Naive B cell (primary cell): ENCODE data around the gene ADGRF5. TPM values are rescaled to one million over a fixed set of nuclear protein-coding genes. Genes with fewer than 3 reads are reported as not detected.
"Not testable (repeated sequence)": the region's sequence is repeated elsewhere in the genome, so short reads cannot be mapped to it uniquely, and the experiment has no call there.

ENCODE experiments used
- ATAC-seq, 2 donors: fragments of 150-1000 bp; cut with Tn5 transposase; 2 replicates each; pipeline ENCODE4 v1.10.0; 2021; ENCODE audit warnings: low read depth in 2 of 2, mild to moderate bottlenecking in 2 of 2, moderate library complexity in 2 of 2
- DNase-seq: peaks from one replicate; pipeline ENCODE4 v3.0.0; 2022
- H3K27ac Mint-ChIP-seq, 6 donors: one replicate each; pipeline ENCODE4 v1.8.0; 2020 to 2022; ENCODE audit warnings: mild to moderate bottlenecking in 6 of 6, mixed read lengths in 6 of 6, moderate library complexity in 5 of 6, inconsistent platforms in 2 of 6
- H3K27me3 Mint-ChIP-seq, 3 donors: one replicate each; pipeline ENCODE4 v1.8.0; 2021 to 2022; ENCODE audit warnings: mixed read lengths in 3 of 3, mild to moderate bottlenecking in 1 of 3
- H3K36me3 Mint-ChIP-seq, 2 donors: one replicate each; pipeline ENCODE4 v1.8.0; 2020 to 2022; ENCODE audit warnings: mixed read lengths in 2 of 2, inconsistent platforms in 1 of 2, mild to moderate bottlenecking in 1 of 2
- H3K4me1 Mint-ChIP-seq, 3 donors: one replicate each; pipeline ENCODE4 v1.8.0; 2020 to 2022; ENCODE audit warnings: mixed read lengths in 3 of 3, inconsistent platforms in 1 of 3, mild to moderate bottlenecking in 1 of 3, moderate library complexity in 1 of 3
- H3K4me3 Mint-ChIP-seq, 8 donors: one replicate each; pipeline ENCODE4 v1.8.0; 2020 to 2022; ENCODE audit warnings: mild to moderate bottlenecking in 8 of 8, mixed read lengths in 8 of 8, moderate library complexity in 8 of 8, inconsistent platforms in 2 of 8
- H3K9me3 Mint-ChIP-seq, 7 donors: one replicate each; pipeline ENCODE4 v1.8.0; 2020 to 2022; ENCODE audit warnings: mixed read lengths in 7 of 7, mild to moderate bottlenecking in 5 of 7, inconsistent platforms in 2 of 7, moderate library complexity in 1 of 7
- polyA plus RNA-seq, 6 donors: library from polyadenylated mRNA; unstranded; fragments of 300-500 nt; fragmentation: Illumina TruSeq; gene quantifications; one replicate each; pipeline ENCODE4 v1.2.3, GENCODE V29; 2021; ENCODE audit warnings: low read depth in 6 of 6

Gene ADGRF5
- polyA plus RNA-seq, 6 donors from 2014 or later: not detected

DNA sequence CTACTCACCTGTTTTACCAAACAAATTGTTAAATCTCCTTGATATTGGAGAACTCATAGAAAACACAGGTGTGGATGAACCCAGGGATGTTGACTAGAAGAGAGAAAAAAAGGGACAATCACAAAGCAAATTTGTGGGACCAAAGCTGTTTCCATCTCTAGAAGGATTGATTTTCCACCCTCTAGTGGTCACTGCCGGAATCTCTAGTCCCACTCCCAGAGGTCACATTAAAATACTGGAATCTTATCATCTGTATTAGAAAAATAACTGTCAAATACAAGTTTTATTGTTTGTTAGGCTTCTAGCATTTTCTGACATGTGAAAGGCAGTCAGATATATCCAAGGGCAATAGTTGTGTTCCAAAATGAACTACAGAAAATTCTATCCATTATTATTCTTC lies 65.8 kb downstream of the ADGRF5 start:
- ATAC-seq, DNase-seq, H3K36me3 Mint-ChIP-seq, H3K4me1 Mint-ChIP-seq, H3K9me3 Mint-ChIP-seq, H3K27ac Mint-ChIP-seq, H3K4me3 Mint-ChIP-seq, H3K27me3 Mint-ChIP-seq: not testable (repeated sequence)

DNA sequence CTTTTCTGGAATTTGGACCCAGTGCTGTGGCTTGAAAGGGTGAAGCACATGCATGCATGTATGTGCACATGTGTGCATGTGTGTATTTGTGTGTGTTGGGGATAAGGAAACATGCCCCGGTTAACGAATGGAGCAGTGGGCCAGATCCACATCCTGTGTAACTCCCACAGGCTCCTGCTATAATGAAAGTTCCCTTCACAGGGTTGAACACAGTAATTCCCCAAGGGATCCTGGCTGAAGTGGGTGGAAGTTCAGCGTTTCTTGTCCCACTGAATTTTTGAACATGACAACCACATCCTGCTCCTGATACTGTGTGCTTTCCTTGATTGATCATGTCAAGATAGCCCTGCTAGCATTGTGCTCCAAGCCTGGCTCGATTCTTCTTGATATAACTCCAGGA lies 70.2 kb downstream of the ADGRF5 start:
- ATAC-seq, H3K36me3 Mint-ChIP-seq, H3K4me3 Mint-ChIP-seq, DNase-seq, H3K27ac Mint-ChIP-seq, H3K4me1 Mint-ChIP-seq, H3K9me3 Mint-ChIP-seq: not testable (repeated sequence)
- H3K27me3 Mint-ChIP-seq: peaks cover 13 to 19% (median 14%) of the 10 kb centered on the region in 3 donors

DNA sequence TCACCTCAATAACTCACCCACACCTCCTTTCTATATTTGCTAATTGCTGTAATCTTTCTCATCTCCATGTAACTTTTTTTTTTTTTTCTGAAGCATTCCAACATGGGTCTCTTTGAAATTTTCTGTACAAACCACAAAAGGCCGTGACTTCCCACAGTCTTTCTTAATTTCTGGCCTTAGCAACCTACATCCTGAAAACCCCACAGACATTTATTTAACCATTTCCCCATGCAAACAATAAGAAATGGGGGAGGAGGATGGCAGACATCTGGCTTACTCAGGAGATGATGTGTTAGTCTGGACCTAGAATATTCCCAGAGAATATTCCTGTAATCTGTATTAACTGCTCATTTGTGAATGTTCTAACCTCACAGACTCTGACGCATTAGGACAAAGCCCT lies 70.9 kb downstream of the ADGRF5 start:
- no peak for ATAC-seq
- no peak overlapping the region for H3K27ac Mint-ChIP-seq
- no peaks in the 10 kb centered on the region for H3K9me3 Mint-ChIP-seq
- no peaks in the 10 kb centered on the region for H3K36me3 Mint-ChIP-seq
- DNase-seq: no peak
- peaks cover 3 to 8% (median 6%) of the 10 kb centered on the region in 3 donors for H3K4me1 Mint-ChIP-seq
- no peak overlapping the region for H3K4me3 Mint-ChIP-seq
- peaks cover 13 to 19% (median 14%) of the 10 kb centered on the region in 3 donors for H3K27me3 Mint-ChIP-seq

DNA sequence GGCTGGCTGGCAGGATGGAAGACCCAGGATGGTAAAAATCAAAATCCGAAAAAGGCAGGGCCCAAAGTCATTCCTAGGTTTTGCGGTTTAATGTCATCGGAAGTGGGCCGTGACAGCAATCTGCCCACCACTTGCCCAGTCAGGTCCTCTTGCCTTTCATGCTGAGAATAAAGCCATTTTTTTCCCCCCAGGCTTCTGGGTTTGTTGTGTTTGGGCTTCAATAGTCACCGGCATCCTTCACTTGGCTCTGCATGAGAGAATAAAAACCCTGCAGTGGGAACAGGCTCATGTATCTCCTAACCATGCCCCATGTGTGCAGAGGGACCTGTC lies 72.4 kb downstream of the ADGRF5 start:
- no peaks in the 10 kb centered on the region for H3K36me3 Mint-ChIP-seq
- no peak overlapping the region for H3K27ac Mint-ChIP-seq
- H3K4me1 Mint-ChIP-seq: peaks cover 3 to 8% (median 6%) of the 10 kb centered on the region in 3 donors
- peaks cover 13 to 19% (median 14%) of the 10 kb centered on the region in 3 donors for H3K27me3 Mint-ChIP-seq
- peak overlapping the region in 1 of 8 donors; percentile 28 for H3K4me3 Mint-ChIP-seq
- ATAC-seq (no peak), DNase-seq (no peak)
- H3K9me3 Mint-ChIP-seq: no peaks in the 10 kb centered on the region

DNA sequence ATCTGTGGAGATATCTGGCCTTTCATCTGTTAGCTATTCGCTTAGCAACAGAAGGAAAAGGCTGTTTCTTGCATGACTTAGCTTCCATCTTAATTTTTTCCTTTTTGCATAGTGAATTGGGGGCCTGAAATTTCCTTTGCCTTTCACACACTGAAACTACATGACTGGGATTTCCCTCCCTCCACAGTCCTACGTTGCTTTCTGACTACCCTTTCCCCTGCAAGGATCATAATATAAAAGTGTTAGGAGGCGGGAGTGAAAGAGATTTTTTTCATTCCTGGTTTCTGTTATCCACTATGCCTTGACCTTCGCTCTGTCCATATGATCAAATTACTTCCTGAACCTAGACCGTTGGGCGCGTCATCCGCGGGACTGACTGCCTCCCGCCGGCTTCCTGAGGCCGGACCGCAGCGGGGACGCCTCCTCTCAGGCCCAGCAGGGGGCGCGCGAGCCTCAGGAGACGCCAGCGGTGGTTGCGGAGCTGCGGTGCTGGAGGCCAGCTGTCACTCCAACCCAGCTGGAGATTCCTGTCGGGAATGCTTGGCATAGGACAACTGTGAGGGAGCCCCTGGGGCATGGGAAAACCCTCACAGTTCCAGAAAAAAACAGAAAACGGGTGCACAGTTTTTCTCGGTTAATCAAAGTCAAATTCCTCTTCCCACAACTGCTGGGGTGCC lies 72.9 kb downstream of the ADGRF5 start:
- ATAC-seq: peak; percentile 32 to 58
- Mint-ChIP-seq H3K27ac (no peak overlapping the region), H3K27me3 (peaks cover 13 to 19% (median 14%) of the 10 kb centered on the region in 3 donors)

DNA sequence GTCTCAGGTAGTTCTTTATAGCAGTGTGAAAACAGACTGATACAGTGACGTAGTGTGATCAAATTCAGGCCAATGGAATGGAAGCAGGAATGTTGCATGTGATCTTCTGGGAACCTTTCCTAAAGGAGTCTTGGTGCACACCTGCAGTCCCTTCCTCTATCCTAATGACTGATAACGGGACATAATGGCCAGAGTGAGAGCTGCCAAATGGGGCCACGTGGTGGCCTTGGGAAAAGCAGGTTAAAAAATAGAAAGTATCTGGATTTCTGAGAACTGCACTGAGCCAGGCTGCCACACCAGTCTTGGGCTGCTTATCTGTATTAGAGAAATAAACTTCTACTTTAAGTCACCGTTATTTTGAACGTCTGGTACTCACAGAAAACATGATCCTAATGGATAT lies 76.6 kb downstream of the ADGRF5 start:
- H3K4me1 Mint-ChIP-seq: peaks cover 3 to 6% (median 6%) of the 10 kb centered on the region in 3 donors
- DNase-seq (no peak), ATAC-seq (no peak)
- H3K27ac Mint-ChIP-seq: no peak overlapping the region
- peaks cover 7 to 29% (median 21%) of the 10 kb centered on the region in 7 donors for H3K9me3 Mint-ChIP-seq
- H3K36me3 Mint-ChIP-seq: peaks cover 5 to 7% of the 10 kb centered on the region in 2 donors
- H3K4me3 Mint-ChIP-seq: no peak overlapping the region
- peaks cover 7 to 14% (median 12%) of the 10 kb centered on the region in 3 donors for H3K27me3 Mint-ChIP-seq

More for the DNA sequence above, 72.9 kb downstream of the ADGRF5 start:
- DNase-seq: peak; percentile 29
- no peaks in the 10 kb centered on the region for H3K9me3 Mint-ChIP-seq
- H3K4me1 Mint-ChIP-seq: peaks cover 3 to 8% (median 6%) of the 10 kb centered on the region in 3 donors
- H3K4me3 Mint-ChIP-seq: peak overlapping the region in 3 of 8 donors; percentile 37 to 57 (median 45)
- H3K36me3 Mint-ChIP-seq: no peaks in the 10 kb centered on the region

DNA sequence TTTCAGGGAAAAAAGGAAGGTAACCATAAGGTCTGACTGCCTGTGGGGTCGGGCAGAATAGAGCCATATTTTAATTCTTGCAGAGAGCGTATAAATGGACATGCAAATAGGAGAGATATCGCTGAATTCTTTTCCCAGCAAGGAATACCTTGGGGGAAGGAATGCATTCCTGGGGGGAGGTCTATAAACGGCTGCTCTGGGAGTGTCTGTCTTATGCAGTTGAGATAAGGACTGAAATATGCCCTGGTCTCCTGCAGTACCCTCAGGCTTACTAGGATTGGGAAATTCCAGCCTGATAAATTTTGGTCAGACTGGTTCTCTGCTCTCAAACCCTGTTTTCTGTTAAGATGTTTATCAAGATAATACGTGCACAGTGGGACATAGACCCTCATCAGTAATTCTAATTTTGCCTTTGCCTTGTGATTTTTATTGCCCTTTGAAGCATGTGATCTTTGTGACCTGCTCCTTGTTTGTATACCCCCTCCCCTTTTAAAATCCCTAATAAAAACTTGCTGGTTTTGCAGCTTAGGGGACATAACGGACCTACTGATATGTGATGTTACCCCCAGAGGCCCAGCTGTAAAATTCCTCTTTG lies 79.4 kb downstream of the ADGRF5 start:
- H3K27me3 Mint-ChIP-seq, DNase-seq, H3K36me3 Mint-ChIP-seq, H3K27ac Mint-ChIP-seq, ATAC-seq, H3K4me1 Mint-ChIP-seq, H3K4me3 Mint-ChIP-seq: not testable (repeated sequence)
- peaks cover 7 to 31% (median 21%) of the 10 kb centered on the region in 7 donors for H3K9me3 Mint-ChIP-seq

DNA sequence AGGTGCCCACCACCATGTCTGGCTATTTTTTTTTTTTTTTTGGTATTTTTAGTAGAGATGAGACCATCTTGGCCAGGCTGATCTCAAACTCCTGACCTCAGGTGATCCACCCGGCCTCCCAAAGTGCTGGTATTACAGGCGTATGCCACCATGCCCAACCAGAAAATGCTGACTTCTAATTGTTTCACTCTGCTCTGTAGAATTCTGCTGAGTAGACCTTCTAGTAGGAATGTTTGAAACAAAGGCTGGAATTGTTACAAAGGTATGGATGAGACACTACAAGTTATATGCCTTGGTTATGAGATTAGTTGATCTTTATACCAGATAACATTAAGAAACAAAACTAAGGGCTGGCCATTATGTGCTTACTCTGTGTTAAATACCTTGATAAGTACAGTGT lies 83.7 kb downstream of the ADGRF5 start:
- Mint-ChIP-seq H3K27ac (no peak overlapping the region), H3K27me3 (no peaks in the 10 kb centered on the region), H3K36me3 (peaks cover 5 to 6% of the 10 kb centered on the region in 2 donors), H3K4me1 (no peaks in the 10 kb centered on the region), H3K9me3 (peaks cover 6 to 30% (median 20%) of the 10 kb centered on the region in 7 donors), H3K4me3 (no peak overlapping the region)
- DNase-seq (no peak), ATAC-seq (no peak)

DNA sequence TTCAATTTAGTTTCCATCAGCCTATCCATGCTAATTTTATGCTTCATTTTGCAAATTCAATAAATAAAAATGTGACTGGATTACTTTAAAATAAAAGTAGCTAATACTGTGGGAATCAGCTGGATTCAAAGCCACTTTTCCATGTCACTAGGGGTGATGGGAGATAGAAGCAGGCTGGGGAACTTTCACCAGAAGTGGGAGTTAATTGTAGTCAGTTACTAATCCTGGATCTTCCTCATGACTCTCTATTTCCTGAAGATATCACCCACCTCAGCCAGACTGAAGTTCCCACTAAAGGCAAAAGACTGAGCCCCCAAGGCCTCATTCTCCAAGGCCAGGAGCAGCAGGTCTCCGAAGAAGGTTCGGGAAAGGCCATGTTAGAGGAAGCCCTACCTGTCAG lies 86.7 kb downstream of the ADGRF5 start:
- H3K4me3 Mint-ChIP-seq, H3K27ac Mint-ChIP-seq, DNase-seq, ATAC-seq, H3K27me3 Mint-ChIP-seq, H3K9me3 Mint-ChIP-seq, H3K36me3 Mint-ChIP-seq, H3K4me1 Mint-ChIP-seq: not testable (repeated sequence)

DNA sequence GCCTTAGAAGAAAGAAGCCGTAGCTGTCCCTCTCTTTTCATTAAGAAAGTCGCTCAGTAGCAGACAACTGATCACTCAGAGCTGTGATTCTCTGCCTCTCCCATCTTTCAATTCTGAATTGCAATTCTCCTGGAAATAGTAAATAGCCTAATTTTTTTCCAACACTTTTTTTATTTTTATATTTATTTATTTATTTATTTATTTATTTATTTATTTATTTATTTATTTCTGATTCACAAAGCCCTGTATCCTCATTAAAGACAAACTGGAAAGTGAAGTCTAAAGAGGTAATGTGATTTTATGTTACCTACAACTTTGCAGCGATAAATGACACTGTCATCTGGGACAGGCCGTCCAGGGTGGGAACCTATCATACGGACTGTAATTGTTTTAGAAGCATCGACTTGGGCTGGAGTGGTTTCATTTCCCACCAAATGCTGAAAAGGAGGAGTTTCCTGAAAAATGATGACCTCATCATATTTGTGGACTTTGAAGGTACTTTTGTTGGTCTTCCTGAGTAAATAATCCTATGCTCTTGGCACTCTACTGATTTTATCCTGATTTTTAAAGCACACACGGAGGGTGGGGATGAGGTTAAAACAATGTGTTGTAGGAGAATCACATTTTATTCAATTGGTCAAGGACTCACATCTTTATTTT lies 87.4 kb downstream of the ADGRF5 start:
- H3K27me3 Mint-ChIP-seq, H3K9me3 Mint-ChIP-seq, H3K4me1 Mint-ChIP-seq, ATAC-seq, H3K4me3 Mint-ChIP-seq, H3K27ac Mint-ChIP-seq, H3K36me3 Mint-ChIP-seq, DNase-seq: not testable (repeated sequence)

DNA sequence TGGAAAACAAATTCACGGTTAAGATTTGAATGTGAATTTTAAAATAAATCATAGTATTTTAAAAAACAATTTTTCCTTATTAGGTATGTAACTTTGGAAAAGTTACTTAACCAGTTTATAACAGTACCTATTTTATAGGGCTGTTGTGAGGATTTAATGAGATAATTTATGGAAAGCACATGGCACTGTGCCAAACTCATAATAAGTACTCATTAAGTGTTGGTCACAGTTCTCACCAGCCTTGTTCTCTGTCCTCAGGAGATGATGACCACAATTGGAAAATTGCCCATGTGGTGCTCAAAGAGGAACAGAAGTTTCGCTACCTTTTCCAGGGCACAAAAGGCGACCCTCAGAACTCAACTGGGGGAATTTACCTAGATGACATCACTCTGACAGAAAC lies 88.9 kb downstream of the ADGRF5 start:
- peak overlapping the region in 1 of 6 donors; percentile 47 for H3K27ac Mint-ChIP-seq
- no peaks in the 10 kb centered on the region for H3K9me3 Mint-ChIP-seq
- H3K27me3 Mint-ChIP-seq: no peaks in the 10 kb centered on the region
- no peaks in the 10 kb centered on the region for H3K36me3 Mint-ChIP-seq
- H3K4me3 Mint-ChIP-seq: no peak overlapping the region
- DNase-seq: no peak
- ATAC-seq: no peak
- peaks cover 0 to 10% (median 5%) of the 10 kb centered on the region in 3 donors for H3K4me1 Mint-ChIP-seq

DNA sequence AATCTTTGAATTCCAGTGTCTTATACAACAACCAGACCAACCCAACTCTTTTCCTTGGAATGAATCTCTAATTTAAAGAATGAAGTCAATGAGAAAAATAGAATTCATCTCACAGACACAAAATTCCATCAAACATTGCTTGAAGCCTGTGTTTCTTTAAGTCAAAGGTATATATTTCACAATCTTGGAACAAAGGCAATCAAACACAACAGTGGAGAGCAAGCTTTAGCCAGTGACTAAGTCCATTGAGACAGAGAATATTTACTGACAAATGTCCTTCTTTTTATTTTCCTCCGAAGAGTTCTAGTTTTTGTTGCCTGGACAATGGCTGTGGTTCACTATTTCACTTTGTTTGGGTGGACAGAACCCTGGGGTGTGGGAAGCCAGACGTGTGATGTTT lies 92.8 kb downstream of the ADGRF5 start:
- peak overlapping the region in 1 of 6 donors; percentile 63 for H3K27ac Mint-ChIP-seq
- H3K27me3 Mint-ChIP-seq: no peaks in the 10 kb centered on the region
- H3K4me1 Mint-ChIP-seq: peaks cover 0 to 10% (median 5%) of the 10 kb centered on the region in 3 donors
- H3K4me3 Mint-ChIP-seq: no peak overlapping the region
- no peaks in the 10 kb centered on the region for H3K9me3 Mint-ChIP-seq
- no peak for DNase-seq
- H3K36me3 Mint-ChIP-seq: no peaks in the 10 kb centered on the region
- no peak for ATAC-seq

DNA sequence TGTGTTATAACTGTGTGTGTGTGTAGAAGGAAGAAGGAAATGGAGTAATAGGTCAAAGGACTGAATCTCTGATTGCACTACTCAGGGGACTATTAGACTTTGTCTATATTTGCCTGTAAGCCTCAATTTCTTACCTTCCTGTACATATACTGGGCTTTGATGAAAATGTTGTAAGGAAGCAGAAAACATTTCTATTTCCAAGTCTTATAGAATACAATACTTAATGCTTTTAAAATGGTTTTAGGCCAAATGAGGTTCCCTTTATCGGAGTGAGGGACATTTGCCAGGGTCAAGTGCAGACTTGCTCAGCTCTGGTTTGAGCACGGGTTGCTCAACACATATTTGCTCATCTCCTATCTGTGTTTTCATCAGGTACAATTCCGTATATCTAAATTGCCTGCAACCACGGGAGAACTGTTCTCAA lies 100.3 kb downstream of the ADGRF5 start:
- DNase-seq (no peak), ATAC-seq (no peak)
- Mint-ChIP-seq H3K4me3 (no peak overlapping the region), H3K27ac (no peak overlapping the region), H3K9me3 (peaks cover 0 to under 1% (median 0%) of the 10 kb centered on the region in 7 donors), H3K36me3 (no peaks in the 10 kb centered on the region), H3K4me1 (no peaks in the 10 kb centered on the region), H3K27me3 (peaks cover 0 to 6% (median 4%) of the 10 kb centered on the region in 3 donors)

DNA sequence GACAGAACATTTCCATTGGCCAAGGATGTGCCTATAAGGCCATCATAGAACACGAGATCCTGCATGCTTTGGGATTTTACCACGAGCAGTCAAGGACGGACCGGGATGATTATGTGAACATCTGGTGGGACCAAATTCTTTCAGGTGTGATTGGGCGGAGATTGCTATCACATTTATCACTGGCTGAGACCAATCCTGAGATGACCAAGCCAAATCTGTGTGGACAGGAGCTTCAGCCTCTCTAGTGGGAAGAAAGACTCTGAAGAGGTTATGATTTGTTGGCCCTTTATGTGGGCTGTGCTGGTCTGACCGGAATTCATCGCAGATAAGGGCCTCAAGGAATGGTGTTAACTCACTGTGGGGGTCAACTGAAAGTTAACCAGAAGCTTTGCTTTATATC lies 102.2 kb downstream of the ADGRF5 start:
- peaks cover 3 to 16% (median 10%) of the 10 kb centered on the region in 3 donors for H3K27me3 Mint-ChIP-seq
- H3K36me3 Mint-ChIP-seq: no peaks in the 10 kb centered on the region
- H3K4me3 Mint-ChIP-seq: no peak overlapping the region
- H3K9me3 Mint-ChIP-seq: peaks cover 0 to 4% (median 1%) of the 10 kb centered on the region in 7 donors
- no peak overlapping the region for H3K27ac Mint-ChIP-seq
- DNase-seq (no peak), ATAC-seq (no peak)
- H3K4me1 Mint-ChIP-seq: no peaks in the 10 kb centered on the region
